GM12878 (cell line): ENCODE measurements around the gene MED22. TPM values are rescaled to one million over a fixed set of nuclear protein-coding genes. Genes with fewer than 3 reads are reported as not detected.

Experiments
- HDAC6 ChIP-seq: fragments of 200-600 bp; sonication (generic); IDR thresholded peaks from one replicate; pipeline ENCODE4 v1.8.0; 2017; ENCODE audit warnings: antibody characterized with exemption; ENCODE audit not compliant: unreplicated experiment
- KDM1A ChIP-seq: fragments of 200-600 bp; sonication (generic); IDR thresholded peaks from 2 replicates; pipeline ENCODE4 v1.6.1; 2016; ENCODE audit warnings: borderline replicate concordance
- MXI1 ChIP-seq: fragments of 150-350 bp; IDR thresholded peaks from 2 replicates; pipeline ENCODE4 v1.6.1; 2011; ENCODE audit warnings: low read depth, mild to moderate bottlenecking, inconsistent platforms, low read length, improper control_type of control experiment
- NR2C1 ChIP-seq: fragments of 450-650 bp; IDR thresholded peaks from 2 replicates; pipeline ENCODE4 v1.6.1; 2017; ENCODE audit warnings: antibody characterized with exemption, mild to moderate bottlenecking, moderate library complexity
- RCOR1 ChIP-seq: conservative IDR thresholded peaks from 2 replicates; pipeline ENCODE4 v1.6.1; 2012; ENCODE audit warnings: low read depth, low read length, improper control_type of control experiment
- RELA ChIP-seq: fragments of 450-650 bp; IDR thresholded peaks from 2 replicates; pipeline ENCODE4 v1.8.0; 2014; ENCODE audit warnings: borderline replicate concordance; ENCODE audit not compliant: partially characterized antibody
- SP1 ChIP-seq: IDR thresholded peaks from one replicate; pipeline ENCODE4 v1.6.1; 2011; ENCODE audit warnings: low read depth, low read length
- STAT3 ChIP-seq: IDR thresholded peaks from 2 replicates; pipeline ENCODE4 v1.6.1; 2011; ENCODE audit warnings: low read depth, low read length, improper control_type of control experiment
- polyA plus RNA-seq, 11 experiments: library from polyadenylated mRNA; depleted of rRNA in 4 of 11; unstranded in 6 of 11; stranded (reverse) in 5 of 11; fragments of >200 nt; fragmentation: Nextera tagmentation in 4 of 11; fragmentation: Illumina TruSeq in 1 of 11; extraction: Ambion mirVana in 4 of 11; extraction: Trizol in 1 of 11; gene quantifications; 1 replicate in 1 of 11; 2 replicates in 10 of 11; pipeline versions ENCODE4 v1.2.1 to v1.2.3, GENCODE V29; 2011 to 2016; ENCODE audit warnings: inconsistent platforms in 2 of 11, missing spikeins in 2 of 11, low read depth in 1 of 11
- total RNA-seq, 4 experiments: library from RNA; depleted of rRNA in 3 of 4; stranded (reverse); fragments of >200 nt in 3 of 4; fragmentation: Illumina TruSeq in 1 of 4; extraction: Trizol in 1 of 4; gene quantifications; 2 replicates each; pipeline versions ENCODE4 v1.2.1 to v1.2.3, GENCODE V29; 2013 to 2021
- TF ChIP-seq, protein P1 (sequence below): IDR thresholded peaks from 2 replicates; pipeline ENCODE4 v1.6.1; 2011; ENCODE audit warnings: mild to moderate bottlenecking, low read depth, low read length, moderate library complexity; ENCODE audit not compliant: insufficient replicate concordance
- TF ChIP-seq, protein P2 (sequence below): IDR thresholded peaks from 2 replicates; pipeline ENCODE4 v1.6.1; 2011; ENCODE audit warnings: low read depth, low read length, improper control_type of control experiment, borderline replicate concordance

The MED22 gene
- total and polyA plus RNA-seq, 10 of the 15 experiments (the other 5 are each of a cell fraction or from before 2014, with no cell fraction given): 1.4 to 42.1 (median 24.6) TPM

DNA sequence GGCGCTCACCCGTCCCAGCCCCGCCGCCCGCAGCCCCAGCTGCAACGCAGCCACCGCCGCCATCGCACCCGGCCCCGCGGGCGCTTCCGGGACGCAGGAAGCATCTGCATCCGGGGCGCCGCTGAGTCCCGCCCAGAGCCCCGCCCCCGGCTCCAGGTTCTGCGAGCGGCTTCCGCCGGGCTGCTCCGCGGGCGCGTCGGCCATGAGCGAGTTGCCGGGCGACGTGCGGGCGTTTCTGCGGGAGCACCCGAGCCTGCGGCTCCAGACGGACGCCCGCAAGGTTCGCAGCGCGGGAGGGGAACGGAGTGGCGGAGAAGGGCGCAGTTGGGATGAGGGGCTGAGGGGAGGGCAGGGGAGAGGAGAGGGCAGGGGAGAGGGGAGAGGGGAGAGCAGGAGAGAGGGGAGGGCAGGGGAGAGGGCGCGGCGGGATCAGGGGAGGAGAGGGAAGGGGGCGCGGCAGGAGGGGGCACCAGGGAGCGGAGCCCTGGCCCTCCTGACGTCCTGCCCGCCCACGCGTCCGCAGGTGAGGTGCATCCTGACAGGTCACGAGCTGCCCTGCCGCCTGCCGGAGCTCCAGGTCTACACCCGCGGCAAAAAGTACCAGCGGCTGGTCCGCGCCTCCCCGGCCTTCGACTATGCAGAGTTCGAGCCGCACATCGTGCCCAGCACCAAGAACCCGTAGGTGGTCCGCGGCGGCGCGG lies 8.6 kb upstream of the MED22 start, which contains the start of the genes SURF1 and SURF2 (continued):
- TF ChIP-seq MXI1 (peak; percentile 87), SP1 (no peak), STAT3 (no peak), HDAC6 (no peak), RCOR1 (no peak), NR2C1 (peak; percentile 96), KDM1A (no peak), RELA (no peak)
- TF ChIP-seq, protein P1, sequence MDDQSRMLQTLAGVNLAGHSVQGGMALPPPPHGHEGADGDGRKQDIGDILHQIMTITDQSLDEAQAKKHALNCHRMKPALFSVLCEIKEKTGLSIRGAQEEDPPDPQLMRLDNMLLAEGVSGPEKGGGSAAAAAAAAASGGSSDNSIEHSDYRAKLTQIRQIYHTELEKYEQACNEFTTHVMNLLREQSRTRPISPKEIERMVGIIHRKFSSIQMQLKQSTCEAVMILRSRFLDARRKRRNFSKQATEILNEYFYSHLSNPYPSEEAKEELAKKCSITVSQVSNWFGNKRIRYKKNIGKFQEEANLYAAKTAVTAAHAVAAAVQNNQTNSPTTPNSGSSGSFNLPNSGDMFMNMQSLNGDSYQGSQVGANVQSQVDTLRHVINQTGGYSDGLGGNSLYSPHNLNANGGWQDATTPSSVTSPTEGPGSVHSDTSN: no peak
- TF ChIP-seq, protein P2, sequence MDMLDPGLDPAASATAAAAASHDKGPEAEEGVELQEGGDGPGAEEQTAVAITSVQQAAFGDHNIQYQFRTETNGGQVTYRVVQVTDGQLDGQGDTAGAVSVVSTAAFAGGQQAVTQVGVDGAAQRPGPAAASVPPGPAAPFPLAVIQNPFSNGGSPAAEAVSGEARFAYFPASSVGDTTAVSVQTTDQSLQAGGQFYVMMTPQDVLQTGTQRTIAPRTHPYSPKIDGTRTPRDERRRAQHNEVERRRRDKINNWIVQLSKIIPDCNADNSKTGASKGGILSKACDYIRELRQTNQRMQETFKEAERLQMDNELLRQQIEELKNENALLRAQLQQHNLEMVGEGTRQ: no peak
- TF ChIP-seq, all 136 proteins: peak for 28
